Osteocyte (in vitro differentiated cells): ENCODE measurements around the gene ARPC1B. TPM values are rescaled to one million over a fixed set of nuclear protein-coding genes. Genes with fewer than 3 reads are reported as not detected.

Experiments used
- DNase-seq: peaks from one replicate; pipeline ENCODE4 v3.0.0; 2021; ENCODE audit warnings: mixed read lengths; ENCODE audit not compliant: unreplicated experiment; ENCODE audit errors: extremely low spot score
- H3K27ac Mint-ChIP-seq: one replicate; pipeline ENCODE4 v1.8.0; 2021; ENCODE audit warnings: mild to moderate bottlenecking, mixed read lengths; ENCODE audit not compliant: unreplicated experiment
- H3K27me3 Mint-ChIP-seq: one replicate; pipeline ENCODE4 v1.8.0; 2021; ENCODE audit warnings: mixed read lengths; ENCODE audit not compliant: unreplicated experiment
- H3K36me3 Mint-ChIP-seq: one replicate; pipeline ENCODE4 v1.8.0; 2021; ENCODE audit warnings: mixed read lengths; ENCODE audit not compliant: unreplicated experiment
- H3K4me1 Mint-ChIP-seq: one replicate; pipeline ENCODE4 v1.8.0; 2021; ENCODE audit warnings: mixed read lengths; ENCODE audit not compliant: unreplicated experiment
- H3K4me3 Mint-ChIP-seq: one replicate; pipeline ENCODE4 v1.8.0; 2021; ENCODE audit warnings: mild to moderate bottlenecking, moderate library complexity, mixed read lengths; ENCODE audit not compliant: unreplicated experiment
- H3K9me3 Mint-ChIP-seq: one replicate; pipeline ENCODE4 v1.8.0; 2021; ENCODE audit warnings: mixed read lengths; ENCODE audit not compliant: unreplicated experiment
- CTCF ChIP-seq: fragments of 200-600 bp; sonication (generic); IDR thresholded peaks from 2 replicates; pipeline ENCODE4 v1.5.0; 2021; ENCODE audit warnings: antibody characterized with exemption, mild to moderate bottlenecking, moderate library complexity
- total RNA-seq: library from RNA; stranded (reverse); gene quantifications from 2 replicates; pipeline ENCODE4 v1.2.1, GENCODE V29; 2021

Gene ARPC1B
- total RNA-seq, 1 donor from 2014 or later, result 76.1 TPM

- peaks cover 40% of the 10 kb centered on the region for H3K36me3 Mint-ChIP-seq
- no peak overlapping the region for H3K4me3 Mint-ChIP-seq
- no peaks in the 10 kb centered on the region for H3K27me3 Mint-ChIP-seq
- no peak for TF ChIP-seq CTCF
- H3K9me3 Mint-ChIP-seq, result no peaks in the 10 kb centered on the region
- no peak for DNase-seq
- no peak overlapping the region for H3K27ac Mint-ChIP-seq
- no peaks in the 10 kb centered on the region for H3K4me1 Mint-ChIP-seq
These were observed 11.2 kb upstream of the ARPC1B start for GRCh38 chr7:99363286-99363685.

- Mint-ChIP-seq H3K27ac (peak overlapping the region; percentile 34), H3K27me3 (no peaks in the 10 kb centered on the region), H3K4me1 (no peaks in the 10 kb centered on the region), H3K36me3 (peaks cover 42% of the 10 kb centered on the region), H3K4me3 (no peak overlapping the region), H3K9me3 (no peaks in the 10 kb centered on the region)
- DNase-seq, result no peak
- TF ChIP-seq CTCF, result peak; percentile 52
These were observed 9.0 kb upstream of the ARPC1B start for GRCh38 chr7:99365318-99366141.

GRCh38 chr7:99366646-99367045 lies 7.9 kb upstream of the ARPC1B start:
- TF ChIP-seq CTCF, result no peak
- no peak overlapping the region for H3K4me3 Mint-ChIP-seq
- no peaks in the 10 kb centered on the region for H3K27me3 Mint-ChIP-seq

GRCh38 chr7:99368750-99369389 lies 5.7 kb upstream of the ARPC1B start:
- no peak overlapping the region for H3K4me3 Mint-ChIP-seq
- H3K27me3 Mint-ChIP-seq, result no peaks in the 10 kb centered on the region
- peaks cover 19% of the 10 kb centered on the region for H3K4me1 Mint-ChIP-seq
- peaks cover 23% of the 10 kb centered on the region for H3K36me3 Mint-ChIP-seq
- H3K27ac Mint-ChIP-seq, result peak overlapping the region; percentile 41
- no peak for DNase-seq
- H3K9me3 Mint-ChIP-seq, result no peaks in the 10 kb centered on the region
- TF ChIP-seq CTCF, result no peak

More at GRCh38 chr7:99366646-99367045, 7.9 kb upstream of the ARPC1B start:
- H3K9me3 Mint-ChIP-seq, result no peaks in the 10 kb centered on the region
- H3K36me3 Mint-ChIP-seq, result peaks cover 35% of the 10 kb centered on the region
- H3K27ac Mint-ChIP-seq, result no peak overlapping the region
- H3K4me1 Mint-ChIP-seq, result peaks cover 4% of the 10 kb centered on the region
- DNase-seq, result no peak

GRCh38 chr7:99369767-99370391 lies 4.7 kb upstream of the ARPC1B start:
- H3K4me3 Mint-ChIP-seq, result no peak overlapping the region
- no peak overlapping the region for H3K27ac Mint-ChIP-seq
- no peak for TF ChIP-seq CTCF
- peaks cover 19% of the 10 kb centered on the region for H3K4me1 Mint-ChIP-seq
- H3K27me3 Mint-ChIP-seq, result no peaks in the 10 kb centered on the region
- peaks cover 17% of the 10 kb centered on the region for H3K36me3 Mint-ChIP-seq
- no peaks in the 10 kb centered on the region for H3K9me3 Mint-ChIP-seq
- no peak for DNase-seq
